Sigmoid colon (tissue), 7 donors: ENCODE measurements around the gene CD93. TPM values are rescaled to one million over a fixed set of nuclear protein-coding genes. Genes with fewer than 3 reads are reported as not detected.

ENCODE experiments used
- DNase-seq: peaks from one replicate; pipeline ENCODE4 v3.0.0-alpha.2; 2019
- H3K27ac ChIP-seq, 4 donors: fragments of 200-600 bp; sonication (generic); one replicate each; pipeline ENCODE4 v1.5.1; 2016 to 2019; ENCODE audit warnings: mild to moderate bottlenecking in 1 of 4
- H3K27me3 ChIP-seq, 3 donors: fragments of 200-600 bp; sonication (generic); one replicate each; pipeline ENCODE4 v1.5.1; 2019; ENCODE audit warnings: mild to moderate bottlenecking in 1 of 3
- H3K36me3 ChIP-seq, 4 donors: fragments of 200-600 bp; sonication (generic); one replicate each; pipeline ENCODE4 v1.5.1; 2016 to 2019
- H3K4me1 ChIP-seq, 4 donors: fragments of 200-600 bp; sonication (generic); one replicate each; pipeline ENCODE4 v1.5.1; 2017 to 2019
- H3K4me3 ChIP-seq, 4 donors: fragments of 200-600 bp; sonication (generic); one replicate each; pipeline ENCODE4 v1.5.1; 2017 to 2019; ENCODE audit warnings: mild to moderate bottlenecking in 2 of 4, moderate library complexity in 1 of 4
- H3K9me3 ChIP-seq, 4 donors: fragments of 200-600 bp in 3 of 4; sonication (generic) in 3 of 4; one replicate each; pipeline versions ENCODE4 v1.5.1 to v1.6.1; 2013 to 2019
- CTCF ChIP-seq, 4 experiments: fragments of 450-650 bp in 3 of 4; fragments of 200-600 bp in 1 of 4; IDR thresholded peaks; one replicate each; pipeline ENCODE4 v1.5.1; 2016 to 2019; ENCODE audit warnings: antibody characterized with exemption in 4 of 4, mild to moderate bottlenecking in 3 of 4, moderate library complexity in 2 of 4
- EP300 ChIP-seq, 4 donors: sonication (generic); formaldehyde crosslinking; IDR thresholded peaks; one replicate each; pipeline ENCODE4 v1.6.1; 2017; ENCODE audit warnings: antibody characterized with exemption in 4 of 4
- POLR2A ChIP-seq, 2 donors: fragments of 450-650 bp; IDR thresholded peaks; one replicate each; pipeline ENCODE4 v1.6.1; 2016; ENCODE audit warnings: antibody characterized with exemption in 2 of 2, mild to moderate bottlenecking in 2 of 2, moderate library complexity in 2 of 2
- POLR2AphosphoS5 ChIP-seq, 4 donors: sonication (generic); formaldehyde crosslinking; IDR thresholded peaks; one replicate each; pipeline ENCODE4 v1.6.1; 2017; ENCODE audit warnings: antibody characterized with exemption in 4 of 4
- WGBS, 2 donors: extraction: QIAGEN DNeasy Blood & Tissue Kit; methylation state at CpG; one replicate each; pipeline ENCODE4 v1.1.7; 2013; 5-methylcytosine and 5-hydroxymethylcytosine counted together
- intact Hi-C: fragments of 100-400 bp; cut with DNase I; formaldehyde crosslinking; loops from one replicate; pipeline ENCODE4 v1.15.1; 2023
- polyA plus RNA-seq, 3 donors: library from polyadenylated mRNA; stranded (reverse); fragments of 200-250 nt; gene quantifications; one replicate each; pipeline ENCODE4 v1.2.3, GENCODE V29; 2013
- total RNA-seq, 4 donors: library from RNA; depleted of rRNA; stranded (reverse); fragments of >200 nt; gene quantifications; one replicate each; pipeline ENCODE4 v1.1.0, GENCODE V29; 2016
- donor health status: healthy with polysubstance abuse.
- donor health status: Bipolar disorder and iron deficiency.
- donor health status: healthy.

The CD93 gene
- total and polyA plus RNA-seq, 7 donors, result 1.8 to 27.2 (median 14.5) TPM

GRCh38 chr20:23042270-23042669, 43.9 kb downstream of the CD93 start:
- peaks cover under 1 to 52% (median 6%) of the 10 kb centered on the region in 3 donors for H3K27me3 ChIP-seq
- H3K36me3 ChIP-seq, result no peaks in the 10 kb centered on the region
- H3K27ac ChIP-seq, result no peak overlapping the region
- TF ChIP-seq CTCF (IDR thresholded peaks at IDR 0.05) (no peak), EP300 (IDR thresholded peaks at IDR 0.05) (no peak), POLR2A (IDR thresholded peaks at IDR 0.05) (no peak), POLR2AphosphoS5 (IDR thresholded peaks at IDR 0.05) (no peak)
- no peak for DNase-seq
- H3K4me1 ChIP-seq, result peaks cover 0 to 8% (median 1%) of the 10 kb centered on the region in 4 donors
- no peaks in the 10 kb centered on the region for H3K9me3 ChIP-seq
- H3K4me3 ChIP-seq, result no peak overlapping the region
- intact Hi-C loops, result no loop called here
- 63 to 64% methylated on average over 3 of the region's 3 CpGs for WGBS, 2 donors

GRCh38 chr20:23039885-23040508, 46.1 kb downstream of the CD93 start:
- TF ChIP-seq EP300 (IDR thresholded peaks at IDR 0.05) (no peak), POLR2A (IDR thresholded peaks at IDR 0.05) (no peak), CTCF (IDR thresholded peaks at IDR 0.05) (no peak), POLR2AphosphoS5 (IDR thresholded peaks at IDR 0.05) (no peak)
- no peak overlapping the region for H3K27ac ChIP-seq
- no peak for DNase-seq
- H3K9me3 ChIP-seq, result no peaks in the 10 kb centered on the region
- H3K4me3 ChIP-seq, result no peak overlapping the region
- H3K36me3 ChIP-seq, result no peaks in the 10 kb centered on the region
- H3K4me1 ChIP-seq, result peaks cover 0 to 8% (median 1%) of the 10 kb centered on the region in 4 donors
- WGBS, 2 donors, result 45 to 68% methylated on average over 3 of the region's 3 CpGs
- intact Hi-C loops, result no loop called here
- H3K27me3 ChIP-seq, result peaks cover 8 to 51% (median 23%) of the 10 kb centered on the region in 3 donors

GRCh38 chr20:23039136-23039875, 46.8 kb downstream of the CD93 start:
- Histone ChIP-seq H3K27me3 (peaks cover 8 to 51% (median 24%) of the 10 kb centered on the region in 3 donors), H3K27ac (no peak overlapping the region), H3K36me3 (no peaks in the 10 kb centered on the region), H3K4me1 (peaks cover 0 to 8% (median 1%) of the 10 kb centered on the region in 4 donors), H3K9me3 (no peaks in the 10 kb centered on the region), H3K4me3 (no peak overlapping the region)
- DNase-seq, result no peak
- TF ChIP-seq EP300 (IDR thresholded peaks at IDR 0.05) (no peak), CTCF (IDR thresholded peaks at IDR 0.05) (no peak), POLR2AphosphoS5 (IDR thresholded peaks at IDR 0.05) (no peak), POLR2A (IDR thresholded peaks at IDR 0.05) (no peak)
- intact Hi-C loops, result no loop called here
- WGBS, 2 donors, result 82 to 86% methylated on average over 5 of the region's 5 CpGs

GRCh38 chr20:23037017-23037481, 49.1 kb downstream of the CD93 start:
- 12 to 25% methylated on average over 3 of the region's 3 CpGs for WGBS, 2 donors
- peaks cover 8 to 61% (median 24%) of the 10 kb centered on the region in 3 donors for H3K27me3 ChIP-seq
- no peak for DNase-seq
- H3K4me1 ChIP-seq, result peaks cover 0 to 8% (median 1%) of the 10 kb centered on the region in 4 donors
- no peak overlapping the region for H3K27ac ChIP-seq
- TF ChIP-seq CTCF (IDR thresholded peaks at IDR 0.05), result no peak
- TF ChIP-seq POLR2A (IDR thresholded peaks at IDR 0.05), result no peak
- TF ChIP-seq POLR2AphosphoS5 (IDR thresholded peaks at IDR 0.05), result no peak
- no peak for TF ChIP-seq EP300 (IDR thresholded peaks at IDR 0.05)
- intact Hi-C loops, result no loop called here
- no peak overlapping the region for H3K4me3 ChIP-seq
- H3K36me3 ChIP-seq, result no peaks in the 10 kb centered on the region
- no peaks in the 10 kb centered on the region for H3K9me3 ChIP-seq
